ENCODE data around the gene ADCYAP1R1. TPM values are rescaled to one million over a fixed set of nuclear protein-coding genes. Genes with fewer than 3 reads are reported as not detected.

The ADCYAP1R1 gene
- total RNA-seq, 1 experiment from 2014 or later: 8.9 TPM

GRCh38 chr7:31123726-31124125, 71.6 kb downstream of the ADCYAP1R1 start:
- Histone ChIP-seq H3K56ac (ENCODE audit: insufficient read length, low read depth, low read length) (no peak overlapping the region), H2BK5ac (ENCODE audit: insufficient read length, low read length) (no peak overlapping the region), H3K18ac (ENCODE audit: insufficient read length, low read depth, low read length) (no peak overlapping the region), H2BK15ac (ENCODE audit: low read depth, low read length) (no peak overlapping the region), H3K9ac (ENCODE audit: extremely low read depth, insufficient read length, low read length) (no peak overlapping the region), H3K14ac (ENCODE audit: insufficient read depth, low read length) (no peak overlapping the region), H2BK20ac (ENCODE audit: low read depth, low read length, poor library complexity, severe bottlenecking) (no peak overlapping the region), H3K4ac (ENCODE audit: low read depth, low read length) (no peak overlapping the region), H2AK5ac (ENCODE audit: insufficient read length, low read length) (no peak overlapping the region), H2BK12ac (ENCODE audit: insufficient read length, low read depth, low read length) (no peak overlapping the region), H3K4me2 (ENCODE audit: insufficient read depth, insufficient read length, low read length) (no peak overlapping the region), H4K91ac (ENCODE audit: insufficient read length, low read depth, low read length) (no peak overlapping the region), H3T11ph (ENCODE audit: low read length) (no peak overlapping the region), H4K8ac (replicated peaks; ENCODE audit: insufficient read length, low read depth, low read length) (no peak overlapping the region), H3K27ac (ENCODE audit: insufficient read length, low read depth, low read length) (no peak overlapping the region), H3K4me1 (ENCODE audit: insufficient read depth, low read length) (no peaks in the 10 kb centered on the region), H2AFZ (ENCODE audit: low read length) (no peak overlapping the region), H4K20me1 (ENCODE audit: control insufficient read depth, insufficient read depth, insufficient read length) (no peaks in the 10 kb centered on the region), H3K23ac (ENCODE audit: insufficient read length, low read depth, low read length) (no peak overlapping the region), H3K79me1 (ENCODE audit: insufficient read depth, low read depth, low read length, poor library complexity, severe bottlenecking) (no peaks in the 10 kb centered on the region), H3K9me3 (ENCODE audit: control insufficient read depth, low read depth, low read length) (no peaks in the 10 kb centered on the region), H3K23me2 (ENCODE audit: insufficient read length, low read depth, low read length, poor library complexity, severe bottlenecking) (no peaks in the 10 kb centered on the region), H2BK120ac (ENCODE audit: low read depth, low read length, poor library complexity, severe bottlenecking) (no peak overlapping the region), H3K79me2 (ENCODE audit: insufficient read depth, low read length) (no peaks in the 10 kb centered on the region), H4K5ac (ENCODE audit: insufficient read length, low read depth, low read length) (no peak overlapping the region), H3K27me3 (ENCODE audit: insufficient read depth, low read length) (no peaks in the 10 kb centered on the region)
- WGBS (ENCODE audit: extremely low coverage, insufficient read length, low lambda C conversion rate): no CpG with 5 or more reads among the region's 2 CpGs
- H3K4me3 Mint-ChIP-seq: no peak overlapping the region
- DNase-seq: no peak
- no peak for TF ChIP-seq CTCF (conservative IDR thresholded peaks at IDR 0.05)
- H3K27ac Mint-ChIP-seq: no peak overlapping the region
- H3K36me3 Mint-ChIP-seq (ENCODE audit: insufficient read depth in 1 of 3, low read depth in 3 of 3): no peaks in the 10 kb centered on the region
- no peaks in the 10 kb centered on the region for H3K9me3 Mint-ChIP-seq
- H3K4me1 Mint-ChIP-seq: peaks cover 6% of the 10 kb centered on the region in 2 experiments
- peaks cover 7% of the 10 kb centered on the region for H3K27me3 Mint-ChIP-seq (ENCODE audit: low read depth)
